ENCODE results near the gene B4GALNT3. TPM values are rescaled to one million over a fixed set of nuclear protein-coding genes. Genes with fewer than 3 reads are reported as not detected.
A peak's percentile ranks its signal among the peaks of the same experiment; 100 is the strongest.

Gene B4GALNT3
- total and polyA plus RNA-seq, 12 donors: 14.1 to 58.7 (median 36.5) TPM

GRCh38 chr12:586318-587071 is 126.8 kb downstream of the B4GALNT3 start:
- peaks cover 0 to 8% (median 0%) of the 10 kb centered on the region in 11 donors for H3K9me3 ChIP-seq
- WGBS, 2 donors: 88 to 89% methylated on average over 16 of the region's 16 CpGs
- H3K27ac ChIP-seq: peak overlapping the region in 3 of 10 donors; percentile 20 to 35 (median 23)
- DNase-seq (no peak), ATAC-seq (no peak)
- H3K36me3 ChIP-seq: no peaks in the 10 kb centered on the region
- H3K27me3 ChIP-seq: no peaks in the 10 kb centered on the region
- H3K4me1 ChIP-seq: peaks cover 2 to 32% (median 10%) of the 10 kb centered on the region in 9 donors
- intact Hi-C loops (cut with DNase I): no loop called here
- TF ChIP-seq, protein P1, sequence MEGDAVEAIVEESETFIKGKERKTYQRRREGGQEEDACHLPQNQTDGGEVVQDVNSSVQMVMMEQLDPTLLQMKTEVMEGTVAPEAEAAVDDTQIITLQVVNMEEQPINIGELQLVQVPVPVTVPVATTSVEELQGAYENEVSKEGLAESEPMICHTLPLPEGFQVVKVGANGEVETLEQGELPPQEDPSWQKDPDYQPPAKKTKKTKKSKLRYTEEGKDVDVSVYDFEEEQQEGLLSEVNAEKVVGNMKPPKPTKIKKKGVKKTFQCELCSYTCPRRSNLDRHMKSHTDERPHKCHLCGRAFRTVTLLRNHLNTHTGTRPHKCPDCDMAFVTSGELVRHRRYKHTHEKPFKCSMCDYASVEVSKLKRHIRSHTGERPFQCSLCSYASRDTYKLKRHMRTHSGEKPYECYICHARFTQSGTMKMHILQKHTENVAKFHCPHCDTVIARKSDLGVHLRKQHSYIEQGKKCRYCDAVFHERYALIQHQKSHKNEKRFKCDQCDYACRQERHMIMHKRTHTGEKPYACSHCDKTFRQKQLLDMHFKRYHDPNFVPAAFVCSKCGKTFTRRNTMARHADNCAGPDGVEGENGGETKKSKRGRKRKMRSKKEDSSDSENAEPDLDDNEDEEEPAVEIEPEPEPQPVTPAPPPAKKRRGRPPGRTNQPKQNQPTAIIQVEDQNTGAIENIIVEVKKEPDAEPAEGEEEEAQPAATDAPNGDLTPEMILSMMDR (IDR thresholded peaks at IDR 0.05): no peak
- no peak overlapping the region for H3K4me3 ChIP-seq

DNA sequence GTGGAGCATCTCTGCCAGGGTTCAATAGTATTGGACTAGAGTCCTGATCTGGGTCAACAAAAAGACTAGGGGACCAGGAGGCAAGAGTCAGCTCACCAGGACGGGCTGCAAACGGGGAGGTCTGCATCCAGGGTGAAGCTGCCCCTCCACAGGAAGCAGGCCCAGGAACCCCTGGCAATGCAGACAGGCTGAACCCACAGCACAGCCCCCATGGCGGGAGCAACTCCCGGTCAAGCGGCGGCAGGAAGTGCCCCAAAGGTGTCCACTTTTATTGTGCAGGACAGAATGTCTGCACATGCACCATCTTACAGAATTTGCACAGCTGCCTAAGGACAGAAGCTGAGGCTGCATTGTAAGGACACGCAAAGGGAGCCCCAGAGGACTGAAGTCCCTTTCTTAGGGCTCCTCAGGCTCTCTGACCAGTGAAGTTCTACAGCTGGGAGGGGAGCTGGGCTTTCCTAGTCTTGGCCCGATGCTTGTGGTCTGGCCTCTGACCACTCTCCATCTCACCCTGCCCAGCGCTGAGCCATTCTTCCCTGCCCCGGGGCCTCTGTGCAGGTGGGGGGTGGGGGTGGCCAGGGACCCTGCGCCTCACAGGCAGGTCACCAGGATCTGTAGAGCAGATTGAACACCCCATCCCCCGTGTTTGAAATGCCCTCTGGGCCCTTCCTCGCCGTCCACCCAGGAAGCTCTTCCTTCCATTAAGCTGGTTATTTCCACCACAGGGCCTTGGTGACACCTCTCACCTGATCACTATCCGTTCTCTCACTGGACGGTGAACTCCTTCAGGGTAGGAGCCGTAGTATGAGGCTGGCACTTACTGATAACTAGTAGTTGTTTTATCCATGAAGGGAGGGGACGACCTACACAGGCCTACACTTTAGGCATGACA is 127.6 kb downstream of the B4GALNT3 start:
- Histone ChIP-seq H3K4me1 (peaks cover 11 to 35% (median 19%) of the 10 kb centered on the region in 9 donors), H3K27ac (peak overlapping the region in 1 of 10 donors; percentile 4), H3K27me3 (no peaks in the 10 kb centered on the region), H3K36me3 (no peaks in the 10 kb centered on the region), H3K9me3 (peaks cover 0 to 8% (median 0%) of the 10 kb centered on the region in 11 donors), H3K4me3 (no peak overlapping the region)
- ATAC-seq (no peak), DNase-seq (no peak)
- intact Hi-C loops (cut with DNase I): no loop called here
- WGBS, 2 donors: 82 to 90% methylated on average over 18 of the region's 18 CpGs
- TF ChIP-seq, protein P1 (IDR thresholded peaks at IDR 0.05): no peak

DNA sequence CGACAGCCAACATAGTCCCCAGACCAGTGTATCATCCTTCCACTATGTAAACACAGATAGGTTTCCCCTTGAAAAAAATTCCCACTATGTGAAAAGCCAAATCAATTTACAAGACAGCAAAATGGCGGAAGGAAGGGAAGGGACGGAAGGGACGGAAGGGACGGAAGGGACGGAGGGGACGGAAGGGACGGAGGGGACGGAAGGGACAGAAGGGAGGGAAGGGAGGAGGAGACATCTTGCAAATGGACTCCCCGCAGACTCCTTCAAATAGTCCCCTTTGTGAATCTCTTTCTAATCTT is 128.2 kb downstream of the B4GALNT3 start:
- H3K4me1 ChIP-seq: peaks cover 13 to 41% (median 25%) of the 10 kb centered on the region in 9 donors
- no peak overlapping the region for H3K4me3 ChIP-seq
- intact Hi-C loops (cut with DNase I): no loop called here
- no peak overlapping the region for H3K27ac ChIP-seq
- ATAC-seq (no peak), DNase-seq (no peak)
- 85 to 95% methylated on average over 10 of the region's 10 CpGs for WGBS, 2 donors
- no peaks in the 10 kb centered on the region for H3K36me3 ChIP-seq
- H3K9me3 ChIP-seq: peaks cover 0 to 8% (median 0%) of the 10 kb centered on the region in 11 donors
- TF ChIP-seq, protein P1 (IDR thresholded peaks at IDR 0.05): no peak
- no peaks in the 10 kb centered on the region for H3K27me3 ChIP-seq

- peaks cover 13 to 41% (median 25%) of the 10 kb centered on the region in 9 donors for H3K4me1 ChIP-seq
- H3K27me3 ChIP-seq: no peaks in the 10 kb centered on the region
- H3K27ac ChIP-seq: peak overlapping the region in 1 of 10 donors; percentile 83
- ATAC-seq (no peak), DNase-seq (no peak)
- no peak overlapping the region for H3K4me3 ChIP-seq
- H3K36me3 ChIP-seq: no peaks in the 10 kb centered on the region
- WGBS, 2 donors: 93 to 96% methylated on average over 4 of the region's 4 CpGs
- peaks cover 0 to 8% (median 0%) of the 10 kb centered on the region in 11 donors for H3K9me3 ChIP-seq
- TF ChIP-seq, protein P1 (IDR thresholded peaks at IDR 0.05): no peak
- intact Hi-C loops (cut with DNase I): no loop called here
These were observed 128.9 kb downstream of the B4GALNT3 start for GRCh38 chr12:588646-589045.
